A673 (cell line): ENCODE measurements around the gene JOSD2.
A peak's percentile ranks its signal among the peaks of the same experiment; 100 is the strongest.

ENCODE experiments used
- EZH2 ChIP-seq: fragments of 200-600 bp; sonication (generic); IDR thresholded peaks from 2 replicates; pipeline ENCODE4 v1.6.1; 2017; ENCODE audit warnings: borderline replicate concordance, low read depth, mild to moderate bottlenecking, mixed read lengths, antibody characterized with exemption, low read length; ENCODE audit not compliant: poor library complexity, severe bottlenecking
- TF ChIP-seq, protein P1 (sequence below): fragments of 300-800, 200-600 bp; sonication (generic); conservative IDR thresholded peaks from 2 replicates; pipeline ENCODE4 v1.5.1; 2017; ENCODE audit warnings: low read depth, mild to moderate bottlenecking, antibody characterized with exemption, low read length, moderate library complexity, mixed read lengths

DNA sequence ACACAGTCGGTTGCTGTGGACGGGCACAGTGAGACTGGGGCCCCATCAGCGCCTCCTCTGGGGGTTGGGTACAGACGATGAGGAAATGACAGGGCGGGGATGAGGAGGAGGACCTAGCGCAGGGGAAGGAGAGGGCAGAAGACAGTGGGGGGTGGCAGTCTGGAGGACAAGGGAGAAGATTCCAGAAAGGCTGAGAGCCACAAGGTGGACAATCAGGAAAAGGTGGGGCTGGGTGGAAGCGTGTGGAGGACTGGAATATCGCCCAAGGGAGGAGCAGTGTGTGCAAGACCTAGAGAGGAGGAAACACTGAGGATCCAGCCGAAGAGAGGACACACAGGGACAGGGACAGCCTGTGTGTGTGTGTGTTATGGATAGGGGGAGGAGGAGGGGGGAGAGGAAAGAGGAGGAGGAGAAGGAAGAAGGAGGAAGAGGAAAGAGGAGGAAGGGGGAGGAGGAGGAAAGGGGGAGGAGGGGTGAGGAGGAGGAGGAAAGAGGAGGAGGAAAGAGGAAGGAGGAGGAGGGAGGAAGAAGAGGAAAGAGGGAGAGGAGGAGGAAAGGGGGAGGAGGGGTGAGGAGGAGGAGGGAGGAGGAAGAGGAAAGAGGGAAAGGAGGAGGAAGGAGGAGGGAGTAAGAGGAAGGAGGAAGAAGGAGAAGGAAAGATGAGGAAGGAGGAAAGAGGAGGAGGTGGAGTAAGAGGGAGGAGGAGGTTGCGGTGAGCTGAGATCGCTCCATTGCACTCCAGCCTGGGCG is 18.5 kb downstream of the JOSD2 start:
- TF ChIP-seq, protein P1, sequence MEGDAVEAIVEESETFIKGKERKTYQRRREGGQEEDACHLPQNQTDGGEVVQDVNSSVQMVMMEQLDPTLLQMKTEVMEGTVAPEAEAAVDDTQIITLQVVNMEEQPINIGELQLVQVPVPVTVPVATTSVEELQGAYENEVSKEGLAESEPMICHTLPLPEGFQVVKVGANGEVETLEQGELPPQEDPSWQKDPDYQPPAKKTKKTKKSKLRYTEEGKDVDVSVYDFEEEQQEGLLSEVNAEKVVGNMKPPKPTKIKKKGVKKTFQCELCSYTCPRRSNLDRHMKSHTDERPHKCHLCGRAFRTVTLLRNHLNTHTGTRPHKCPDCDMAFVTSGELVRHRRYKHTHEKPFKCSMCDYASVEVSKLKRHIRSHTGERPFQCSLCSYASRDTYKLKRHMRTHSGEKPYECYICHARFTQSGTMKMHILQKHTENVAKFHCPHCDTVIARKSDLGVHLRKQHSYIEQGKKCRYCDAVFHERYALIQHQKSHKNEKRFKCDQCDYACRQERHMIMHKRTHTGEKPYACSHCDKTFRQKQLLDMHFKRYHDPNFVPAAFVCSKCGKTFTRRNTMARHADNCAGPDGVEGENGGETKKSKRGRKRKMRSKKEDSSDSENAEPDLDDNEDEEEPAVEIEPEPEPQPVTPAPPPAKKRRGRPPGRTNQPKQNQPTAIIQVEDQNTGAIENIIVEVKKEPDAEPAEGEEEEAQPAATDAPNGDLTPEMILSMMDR: 0 out of 2 replicates have a peak, but pooled peaks have one; percentile 9
- TF ChIP-seq EZH2: no peak
